HepG2 (cell line): Measurements from ENCODE around the gene CCDC142. TPM values are rescaled to one million over a fixed set of nuclear protein-coding genes. Genes with fewer than 3 reads are reported as not detected.

ENCODE experiments used
- ADNP ChIP-seq: sonication (generic); formaldehyde crosslinking; IDR thresholded peaks from 2 replicates; pipeline ENCODE4 v1.4.0; 2020; ENCODE audit warnings: missing genetic modification reagents
- EHMT2 ChIP-seq: fragments of 200-600 bp; sonication (generic); IDR thresholded peaks from 2 replicates; pipeline ENCODE4 v1.7.0; 2017; ENCODE audit warnings: antibody characterized with exemption, low read depth, low read length, borderline replicate concordance
- FOXA1 ChIP-seq, 2 experiments: fragments of 450-650 bp in 1 of 2; sonication (generic) in 1 of 2; formaldehyde crosslinking in 1 of 2; IDR thresholded peaks; 2 replicates each; pipeline versions ENCODE4 v1.4.0 to v1.6.1; 2016 to 2020; ENCODE audit warnings: missing genetic modification reagents in 1 of 2
- HOXA9 ChIP-seq: sonication (generic); formaldehyde crosslinking; IDR thresholded peaks from 2 replicates; pipeline ENCODE4 v1.8.1; 2022; ENCODE audit warnings: missing genetic modification reagents, mild to moderate bottlenecking, moderate library complexity, borderline replicate concordance
- JDP2 ChIP-seq: sonication (generic); formaldehyde crosslinking; IDR thresholded peaks from 2 replicates; pipeline ENCODE4 v1.8.1; 2022; ENCODE audit warnings: missing genetic modification reagents, borderline replicate concordance
- KLF13 ChIP-seq: sonication (generic); formaldehyde crosslinking; IDR thresholded peaks from 2 replicates; pipeline ENCODE4 v1.4.0; 2020; ENCODE audit warnings: mild to moderate bottlenecking, missing genetic modification reagents
- SCMH1 ChIP-seq: sonication (generic); formaldehyde crosslinking; IDR thresholded peaks from 2 replicates; pipeline ENCODE4 v1.9.0; 2021; ENCODE audit warnings: missing genetic modification reagents, mild to moderate bottlenecking, borderline replicate concordance
- TRIM24 ChIP-seq: sonication (generic); formaldehyde crosslinking; IDR thresholded peaks from 2 replicates; pipeline ENCODE4 v1.8.0; 2022; ENCODE audit warnings: mild to moderate bottlenecking, missing genetic modification reagents
- ZFP37 ChIP-seq: sonication (generic); formaldehyde crosslinking; IDR thresholded peaks from 2 replicates; pipeline ENCODE4 v1.4.0; 2020; ENCODE audit warnings: missing genetic modification reagents, borderline replicate concordance
- ZKSCAN5 ChIP-seq: sonication (generic); formaldehyde crosslinking; IDR thresholded peaks from 2 replicates; pipeline ENCODE4 v1.5.1; 2020; ENCODE audit warnings: mild to moderate bottlenecking, missing genetic modification reagents
- ZNF333 ChIP-seq: sonication (generic); formaldehyde crosslinking; IDR thresholded peaks from 2 replicates; pipeline ENCODE4 v1.4.0; 2020; ENCODE audit warnings: mild to moderate bottlenecking, missing genetic modification reagents, borderline replicate concordance
- ZNF530 ChIP-seq: sonication (generic); formaldehyde crosslinking; IDR thresholded peaks from 2 replicates; pipeline ENCODE4 v1.5.0; 2020; ENCODE audit warnings: low read depth, mild to moderate bottlenecking, missing genetic modification reagents
- ZNF773 ChIP-seq: sonication (generic); formaldehyde crosslinking; IDR thresholded peaks from 2 replicates; pipeline ENCODE4 v1.4.0; 2020; ENCODE audit warnings: missing genetic modification reagents, borderline replicate concordance
- ZNF841 ChIP-seq: sonication (generic); formaldehyde crosslinking; IDR thresholded peaks from 2 replicates; pipeline ENCODE4 v1.8.1; 2023; ENCODE audit warnings: missing genetic modification reagents, borderline replicate concordance
- polyA plus RNA-seq, 8 experiments: library from polyadenylated mRNA; depleted of rRNA in 3 of 8; stranded (reverse) in 7 of 8; unstranded in 1 of 8; fragments of >200 nt; fragmentation: Illumina TruSeq in 4 of 8; extraction: Trizol in 4 of 8; gene quantifications; 2 replicates each; pipeline versions ENCODE4 v1.2.1 to v1.2.3, GENCODE V29; 2011 to 2016; ENCODE audit warnings: low read depth in 4 of 8, missing spikeins in 1 of 8, mixed read lengths in 1 of 8; ENCODE audit not compliant: insufficient read depth in 1 of 8
- total RNA-seq, 5 experiments: library from RNA; depleted of rRNA; stranded (reverse); fragments of >200 nt; fragmentation: Illumina TruSeq; extraction: Trizol; gene quantifications; 2 replicates each; pipeline ENCODE4 v1.2.3, GENCODE V29; 2016; ENCODE audit warnings: low read depth in 1 of 5
- TF ChIP-seq, protein P1 (sequence below): sonication (generic); formaldehyde crosslinking; IDR thresholded peaks from 2 replicates; pipeline ENCODE4 v1.8.1; 2023; ENCODE audit warnings: missing genetic modification reagents, inconsistent platforms, borderline replicate concordance
- TF ChIP-seq, protein P2 (sequence below): sonication (generic); formaldehyde crosslinking; IDR thresholded peaks from 2 replicates; pipeline ENCODE4 v1.8.0; 2022; ENCODE audit warnings: mild to moderate bottlenecking, missing genetic modification reagents; ENCODE audit not compliant: insufficient replicate concordance
- TF ChIP-seq, protein P3 (sequence below): sonication (generic); formaldehyde crosslinking; IDR thresholded peaks from 2 replicates; pipeline ENCODE4 v1.4.0; 2020; ENCODE audit warnings: missing genetic modification reagents, borderline replicate concordance
- TF ChIP-seq, protein P4 (sequence below): sonication (generic); formaldehyde crosslinking; IDR thresholded peaks from 2 replicates; pipeline ENCODE4 v1.4.0; 2020; ENCODE audit warnings: missing genetic modification reagents, borderline replicate concordance
- TF ChIP-seq, protein P5 (sequence below): sonication (generic); formaldehyde crosslinking; IDR thresholded peaks from 2 replicates; pipeline ENCODE4 v1.5.0; 2020; ENCODE audit warnings: missing genetic modification reagents
- TF ChIP-seq, protein P6 (sequence below): sonication (generic); formaldehyde crosslinking; IDR thresholded peaks from 2 replicates; pipeline ENCODE4 v1.4.0; 2020; ENCODE audit warnings: missing genetic modification reagents

Gene CCDC142
- total and polyA plus RNA-seq, 2 of the 13 experiments (the other 11 are each of a cell fraction or from before 2014, with no cell fraction given): 14.7 to 30.4 TPM

DNA sequence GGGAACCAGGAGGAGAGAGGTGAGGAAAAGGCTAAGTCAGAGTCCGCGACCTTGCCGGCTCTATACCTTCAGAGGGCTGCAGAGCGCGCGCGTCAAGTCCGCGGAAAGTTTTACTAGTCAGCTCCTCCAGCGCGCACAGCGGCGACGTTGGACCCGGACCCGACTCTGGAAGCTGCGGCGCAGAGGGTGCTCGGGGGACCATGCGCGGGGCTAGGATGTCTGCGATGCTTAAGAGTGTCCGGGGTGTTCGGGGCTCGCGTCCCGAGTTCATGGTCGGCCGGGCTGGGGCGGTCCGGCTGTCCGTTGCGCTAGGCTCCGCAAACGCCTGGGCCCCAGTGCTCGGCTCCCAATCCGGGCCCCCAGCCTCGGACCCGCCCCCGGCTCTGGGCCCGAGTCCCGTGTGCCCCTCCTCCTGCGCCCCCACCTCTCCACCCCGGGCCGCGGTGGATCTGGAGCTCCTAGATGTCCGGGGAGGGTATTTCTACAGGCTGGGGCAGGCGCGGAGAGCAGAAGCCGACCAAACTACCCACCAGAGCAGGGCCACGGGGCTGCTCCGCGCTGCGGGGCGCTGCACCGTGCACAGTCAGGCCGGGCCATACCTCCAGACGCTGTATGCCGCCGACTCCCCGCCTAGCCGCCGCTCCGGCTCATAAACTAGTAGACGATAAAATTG is 16.6 kb upstream of the CCDC142 start, which contains the start of gene LBX2 (continued):
- TF ChIP-seq, protein P1, sequence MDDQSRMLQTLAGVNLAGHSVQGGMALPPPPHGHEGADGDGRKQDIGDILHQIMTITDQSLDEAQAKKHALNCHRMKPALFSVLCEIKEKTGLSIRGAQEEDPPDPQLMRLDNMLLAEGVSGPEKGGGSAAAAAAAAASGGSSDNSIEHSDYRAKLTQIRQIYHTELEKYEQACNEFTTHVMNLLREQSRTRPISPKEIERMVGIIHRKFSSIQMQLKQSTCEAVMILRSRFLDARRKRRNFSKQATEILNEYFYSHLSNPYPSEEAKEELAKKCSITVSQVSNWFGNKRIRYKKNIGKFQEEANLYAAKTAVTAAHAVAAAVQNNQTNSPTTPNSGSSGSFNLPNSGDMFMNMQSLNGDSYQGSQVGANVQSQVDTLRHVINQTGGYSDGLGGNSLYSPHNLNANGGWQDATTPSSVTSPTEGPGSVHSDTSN (CRISPR knock-in tag): no peak
- TF ChIP-seq ZNF773 (CRISPR knock-in tag): no peak
- no peak for TF ChIP-seq HOXA9 (CRISPR knock-in tag)
- TF ChIP-seq, protein P2, sequence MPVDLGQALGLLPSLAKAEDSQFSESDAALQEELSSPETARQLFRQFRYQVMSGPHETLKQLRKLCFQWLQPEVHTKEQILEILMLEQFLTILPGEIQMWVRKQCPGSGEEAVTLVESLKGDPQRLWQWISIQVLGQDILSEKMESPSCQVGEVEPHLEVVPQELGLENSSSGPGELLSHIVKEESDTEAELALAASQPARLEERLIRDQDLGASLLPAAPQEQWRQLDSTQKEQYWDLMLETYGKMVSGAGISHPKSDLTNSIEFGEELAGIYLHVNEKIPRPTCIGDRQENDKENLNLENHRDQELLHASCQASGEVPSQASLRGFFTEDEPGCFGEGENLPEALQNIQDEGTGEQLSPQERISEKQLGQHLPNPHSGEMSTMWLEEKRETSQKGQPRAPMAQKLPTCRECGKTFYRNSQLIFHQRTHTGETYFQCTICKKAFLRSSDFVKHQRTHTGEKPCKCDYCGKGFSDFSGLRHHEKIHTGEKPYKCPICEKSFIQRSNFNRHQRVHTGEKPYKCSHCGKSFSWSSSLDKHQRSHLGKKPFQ (CRISPR knock-in tag): no peak
- no peak for TF ChIP-seq ZNF841
- no peak for TF ChIP-seq TRIM24 (CRISPR knock-in tag)
- TF ChIP-seq, protein P3, sequence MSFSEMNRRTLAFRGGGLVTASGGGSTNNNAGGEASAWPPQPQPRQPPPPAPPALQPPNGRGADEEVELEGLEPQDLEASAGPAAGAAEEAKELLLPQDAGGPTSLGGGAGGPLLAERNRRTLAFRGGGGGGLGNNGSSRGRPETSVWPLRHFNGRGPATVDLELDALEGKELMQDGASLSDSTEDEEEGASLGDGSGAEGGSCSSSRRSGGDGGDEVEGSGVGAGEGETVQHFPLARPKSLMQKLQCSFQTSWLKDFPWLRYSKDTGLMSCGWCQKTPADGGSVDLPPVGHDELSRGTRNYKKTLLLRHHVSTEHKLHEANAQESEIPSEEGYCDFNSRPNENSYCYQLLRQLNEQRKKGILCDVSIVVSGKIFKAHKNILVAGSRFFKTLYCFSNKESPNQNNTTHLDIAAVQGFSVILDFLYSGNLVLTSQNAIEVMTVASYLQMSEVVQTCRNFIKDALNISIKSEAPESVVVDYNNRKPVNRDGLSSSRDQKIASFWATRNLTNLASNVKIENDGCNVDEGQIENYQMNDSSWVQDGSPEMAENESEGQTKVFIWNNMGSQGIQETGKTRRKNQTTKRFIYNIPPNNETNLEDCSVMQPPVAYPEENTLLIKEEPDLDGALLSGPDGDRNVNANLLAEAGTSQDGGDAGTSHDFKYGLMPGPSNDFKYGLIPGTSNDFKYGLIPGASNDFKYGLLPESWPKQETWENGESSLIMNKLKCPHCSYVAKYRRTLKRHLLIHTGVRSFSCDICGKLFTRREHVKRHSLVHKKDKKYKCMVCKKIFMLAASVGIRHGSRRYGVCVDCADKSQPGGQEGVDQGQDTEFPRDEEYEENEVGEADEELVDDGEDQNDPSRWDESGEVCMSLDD: no peak
- TF ChIP-seq, protein P4, sequence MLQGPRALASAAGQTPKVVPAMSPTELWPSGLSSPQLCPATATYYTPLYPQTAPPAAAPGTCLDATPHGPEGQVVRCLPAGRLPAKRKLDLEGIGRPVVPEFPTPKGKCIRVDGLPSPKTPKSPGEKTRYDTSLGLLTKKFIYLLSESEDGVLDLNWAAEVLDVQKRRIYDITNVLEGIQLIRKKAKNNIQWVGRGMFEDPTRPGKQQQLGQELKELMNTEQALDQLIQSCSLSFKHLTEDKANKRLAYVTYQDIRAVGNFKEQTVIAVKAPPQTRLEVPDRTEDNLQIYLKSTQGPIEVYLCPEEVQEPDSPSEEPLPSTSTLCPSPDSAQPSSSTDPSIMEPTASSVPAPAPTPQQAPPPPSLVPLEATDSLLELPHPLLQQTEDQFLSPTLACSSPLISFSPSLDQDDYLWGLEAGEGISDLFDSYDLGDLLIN (CRISPR knock-in tag): no peak
- TF ChIP-seq ZKSCAN5: no peak
- TF ChIP-seq FOXA1 (IDR thresholded peaks at IDR 0.05): no peak
- no peak for TF ChIP-seq FOXA1 (CRISPR knock-in tag; IDR thresholded peaks at IDR 0.05)
- no peak for TF ChIP-seq ZFP37
- TF ChIP-seq, protein P5, sequence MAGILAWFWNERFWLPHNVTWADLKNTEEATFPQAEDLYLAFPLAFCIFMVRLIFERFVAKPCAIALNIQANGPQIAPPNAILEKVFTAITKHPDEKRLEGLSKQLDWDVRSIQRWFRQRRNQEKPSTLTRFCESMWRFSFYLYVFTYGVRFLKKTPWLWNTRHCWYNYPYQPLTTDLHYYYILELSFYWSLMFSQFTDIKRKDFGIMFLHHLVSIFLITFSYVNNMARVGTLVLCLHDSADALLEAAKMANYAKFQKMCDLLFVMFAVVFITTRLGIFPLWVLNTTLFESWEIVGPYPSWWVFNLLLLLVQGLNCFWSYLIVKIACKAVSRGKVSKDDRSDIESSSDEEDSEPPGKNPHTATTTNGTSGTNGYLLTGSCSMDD (CRISPR knock-in tag): no peak
- TF ChIP-seq ZNF530 (CRISPR knock-in tag): no peak
- no peak for TF ChIP-seq ZNF333 (CRISPR knock-in tag)
- TF ChIP-seq EHMT2: no peak
- TF ChIP-seq, protein P6, sequence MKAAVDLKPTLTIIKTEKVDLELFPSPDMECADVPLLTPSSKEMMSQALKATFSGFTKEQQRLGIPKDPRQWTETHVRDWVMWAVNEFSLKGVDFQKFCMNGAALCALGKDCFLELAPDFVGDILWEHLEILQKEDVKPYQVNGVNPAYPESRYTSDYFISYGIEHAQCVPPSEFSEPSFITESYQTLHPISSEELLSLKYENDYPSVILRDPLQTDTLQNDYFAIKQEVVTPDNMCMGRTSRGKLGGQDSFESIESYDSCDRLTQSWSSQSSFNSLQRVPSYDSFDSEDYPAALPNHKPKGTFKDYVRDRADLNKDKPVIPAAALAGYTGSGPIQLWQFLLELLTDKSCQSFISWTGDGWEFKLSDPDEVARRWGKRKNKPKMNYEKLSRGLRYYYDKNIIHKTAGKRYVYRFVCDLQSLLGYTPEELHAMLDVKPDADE (CRISPR knock-in tag): no peak
- TF ChIP-seq JDP2 (CRISPR knock-in tag): no peak
- TF ChIP-seq SCMH1 (CRISPR knock-in tag): no peak
- no peak for TF ChIP-seq KLF13
- TF ChIP-seq ADNP (CRISPR knock-in tag): no peak
